OCI-LY7 (cell line): ENCODE measurements around the gene PKHD1.

Source experiments
- CTCF ChIP-seq: fragments of 200-600 bp; sonication (generic); conservative IDR thresholded peaks from 2 replicates; pipeline ENCODE4 v1.5.1; 2014; ENCODE audit warnings: mild to moderate bottlenecking, antibody characterized with exemption, low read length, moderate library complexity, mixed read lengths
- EZH2phosphoT487 ChIP-seq: fragments of 200-600 bp; sonication (generic); IDR thresholded peaks from 2 replicates; pipeline ENCODE4 v1.6.1; 2018; ENCODE audit warnings: low read depth, borderline replicate concordance, mild to moderate bottlenecking, mixed run types, antibody characterized with exemption, low read length, moderate library complexity, mixed read lengths

- TF ChIP-seq CTCF (no peak), EZH2phosphoT487 (no peak)
Observed at GRCh38 chr6:51792273-51793030, 295.0 kb downstream of the PKHD1 start.
